ENCODE data around the gene TUBB4A.
"Not testable (repeated sequence)": the region's sequence is repeated elsewhere in the genome, so short reads cannot be mapped to it uniquely, and the experiment has no call there.

TUBB4A gene

DNA sequence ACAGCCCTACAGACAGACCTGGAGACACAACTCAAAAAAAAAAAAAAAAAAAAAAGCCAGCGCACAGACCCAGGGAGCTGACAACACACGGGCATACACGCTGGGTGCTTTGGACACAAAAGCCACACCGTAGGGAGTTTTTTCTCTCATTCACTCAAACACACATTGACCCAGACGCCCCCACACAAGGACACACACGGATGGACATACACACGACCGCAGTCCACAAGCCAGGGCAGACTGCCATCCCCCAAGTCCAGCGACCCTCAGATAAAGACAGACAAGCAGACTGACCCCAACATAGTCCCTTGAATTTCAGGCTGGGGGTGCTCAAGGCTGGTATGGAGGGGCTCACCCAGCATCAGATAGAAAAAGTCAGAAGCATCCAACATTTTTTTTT, 12.0 kb upstream of the TUBB4A start:
- no peak for ATAC-seq
- no peak for TF ChIP-seq ARNTL (CRISPR knock-in tag; IDR thresholded peaks at IDR 0.05; ENCODE audit: borderline replicate concordance, low read depth)
- TF ChIP-seq ZFP30 (CRISPR knock-in tag; IDR thresholded peaks at IDR 0.05) = no peak
- TF ChIP-seq OSR1 (CRISPR knock-in tag; IDR thresholded peaks at IDR 0.05) = no peak
- no peak for TF ChIP-seq ZFP3 (CRISPR knock-in tag; IDR thresholded peaks at IDR 0.05)
- TF ChIP-seq CSDC2 (CRISPR knock-in tag; IDR thresholded peaks at IDR 0.05) = no peak
- TF ChIP-seq RARB (CRISPR knock-in tag; IDR thresholded peaks at IDR 0.05) = no peak
- TF ChIP-seq PPARA (CRISPR knock-in tag; IDR thresholded peaks at IDR 0.05; ENCODE audit: borderline replicate concordance) = no peak

DNA sequence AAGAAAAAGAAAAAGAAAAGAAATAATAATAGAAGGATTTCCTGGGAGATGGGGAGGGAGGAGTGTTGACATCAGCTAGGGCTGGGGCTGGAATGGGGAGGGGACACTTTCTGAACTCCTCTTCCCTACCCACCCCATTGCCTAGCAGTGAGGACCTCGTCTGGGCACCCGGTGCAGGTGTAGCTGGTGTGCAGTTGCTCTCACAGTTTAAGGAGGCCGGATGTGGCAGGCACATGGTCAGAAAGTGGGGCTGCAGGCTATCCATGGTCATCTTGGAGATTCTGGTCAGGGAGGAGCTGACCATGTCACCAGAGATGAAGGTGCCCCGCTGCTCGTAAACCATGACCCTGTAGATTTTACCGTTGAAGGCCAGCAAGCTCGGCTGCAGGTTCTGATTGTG, 8.5 kb upstream of the TUBB4A start:
- ATAC-seq = no peak
- TF ChIP-seq, protein P1, sequence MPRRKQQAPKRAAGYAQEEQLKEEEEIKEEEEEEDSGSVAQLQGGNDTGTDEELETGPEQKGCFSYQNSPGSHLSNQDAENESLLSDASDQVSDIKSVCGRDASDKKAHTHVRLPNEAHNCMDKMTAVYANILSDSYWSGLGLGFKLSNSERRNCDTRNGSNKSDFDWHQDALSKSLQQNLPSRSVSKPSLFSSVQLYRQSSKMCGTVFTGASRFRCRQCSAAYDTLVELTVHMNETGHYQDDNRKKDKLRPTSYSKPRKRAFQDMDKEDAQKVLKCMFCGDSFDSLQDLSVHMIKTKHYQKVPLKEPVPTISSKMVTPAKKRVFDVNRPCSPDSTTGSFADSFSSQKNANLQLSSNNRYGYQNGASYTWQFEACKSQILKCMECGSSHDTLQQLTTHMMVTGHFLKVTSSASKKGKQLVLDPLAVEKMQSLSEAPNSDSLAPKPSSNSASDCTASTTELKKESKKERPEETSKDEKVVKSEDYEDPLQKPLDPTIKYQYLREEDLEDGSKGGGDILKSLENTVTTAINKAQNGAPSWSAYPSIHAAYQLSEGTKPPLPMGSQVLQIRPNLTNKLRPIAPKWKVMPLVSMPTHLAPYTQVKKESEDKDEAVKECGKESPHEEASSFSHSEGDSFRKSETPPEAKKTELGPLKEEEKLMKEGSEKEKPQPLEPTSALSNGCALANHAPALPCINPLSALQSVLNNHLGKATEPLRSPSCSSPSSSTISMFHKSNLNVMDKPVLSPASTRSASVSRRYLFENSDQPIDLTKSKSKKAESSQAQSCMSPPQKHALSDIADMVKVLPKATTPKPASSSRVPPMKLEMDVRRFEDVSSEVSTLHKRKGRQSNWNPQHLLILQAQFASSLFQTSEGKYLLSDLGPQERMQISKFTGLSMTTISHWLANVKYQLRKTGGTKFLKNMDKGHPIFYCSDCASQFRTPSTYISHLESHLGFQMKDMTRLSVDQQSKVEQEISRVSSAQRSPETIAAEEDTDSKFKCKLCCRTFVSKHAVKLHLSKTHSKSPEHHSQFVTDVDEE (CRISPR knock-in tag; IDR thresholded peaks at IDR 0.05) = no peak
- no peak for TF ChIP-seq CSDC2 (CRISPR knock-in tag; IDR thresholded peaks at IDR 0.05)
- TF ChIP-seq, protein P2, sequence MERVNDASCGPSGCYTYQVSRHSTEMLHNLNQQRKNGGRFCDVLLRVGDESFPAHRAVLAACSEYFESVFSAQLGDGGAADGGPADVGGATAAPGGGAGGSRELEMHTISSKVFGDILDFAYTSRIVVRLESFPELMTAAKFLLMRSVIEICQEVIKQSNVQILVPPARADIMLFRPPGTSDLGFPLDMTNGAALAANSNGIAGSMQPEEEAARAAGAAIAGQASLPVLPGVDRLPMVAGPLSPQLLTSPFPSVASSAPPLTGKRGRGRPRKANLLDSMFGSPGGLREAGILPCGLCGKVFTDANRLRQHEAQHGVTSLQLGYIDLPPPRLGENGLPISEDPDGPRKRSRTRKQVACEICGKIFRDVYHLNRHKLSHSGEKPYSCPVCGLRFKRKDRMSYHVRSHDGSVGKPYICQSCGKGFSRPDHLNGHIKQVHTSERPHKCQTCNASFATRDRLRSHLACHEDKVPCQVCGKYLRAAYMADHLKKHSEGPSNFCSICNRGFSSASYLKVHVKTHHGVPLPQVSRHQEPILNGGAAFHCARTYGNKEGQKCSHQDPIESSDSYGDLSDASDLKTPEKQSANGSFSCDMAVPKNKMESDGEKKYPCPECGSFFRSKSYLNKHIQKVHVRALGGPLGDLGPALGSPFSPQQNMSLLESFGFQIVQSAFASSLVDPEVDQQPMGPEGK (CRISPR knock-in tag; IDR thresholded peaks at IDR 0.05; ENCODE audit: borderline replicate concordance) = no peak

- TF ChIP-seq ISL1 (CRISPR knock-in tag; IDR thresholded peaks at IDR 0.05) = no peak
- TF ChIP-seq ZC3H10 (CRISPR knock-in tag; IDR thresholded peaks at IDR 0.05) = no peak
- no peak for TF ChIP-seq CSRNP3 (CRISPR knock-in tag; IDR thresholded peaks at IDR 0.05)
- TF ChIP-seq POU6F1 (CRISPR knock-in tag; IDR thresholded peaks at IDR 0.05; ENCODE audit: borderline replicate concordance, low read depth) = no peak
- no peak for TF ChIP-seq GLIS3 (CRISPR knock-in tag; IDR thresholded peaks at IDR 0.05)
- no peak for TF ChIP-seq ZNF565 (CRISPR knock-in tag; conservative IDR thresholded peaks at IDR 0.05; ENCODE audit: low read depth)
- TF ChIP-seq CREB5 (CRISPR knock-in tag; IDR thresholded peaks at IDR 0.05; ENCODE audit: low read depth) = no peak
- TF ChIP-seq, protein P2 (CRISPR knock-in tag; IDR thresholded peaks at IDR 0.05; ENCODE audit: borderline replicate concordance) = no peak
- TF ChIP-seq RARB (CRISPR knock-in tag; IDR thresholded peaks at IDR 0.05) = no peak
- no peak for TF ChIP-seq BACH2 (CRISPR knock-in tag; IDR thresholded peaks at IDR 0.05; ENCODE audit: borderline replicate concordance)
- TF ChIP-seq SNAI2 (CRISPR knock-in tag; IDR thresholded peaks at IDR 0.05) = no peak
- TF ChIP-seq CSDC2 (CRISPR knock-in tag; IDR thresholded peaks at IDR 0.05) = no peak
- no peak for TF ChIP-seq TOX (CRISPR knock-in tag; IDR thresholded peaks at IDR 0.05; ENCODE audit: borderline replicate concordance)
- TF ChIP-seq ARNTL (CRISPR knock-in tag; IDR thresholded peaks at IDR 0.05; ENCODE audit: borderline replicate concordance, low read depth) = no peak
- no peak; the same call in 2 of the 3 replicates for ATAC-seq
Observed at GRCh38 chr19:6509118-6509971, 7.2 kb upstream of the TUBB4A start.

DNA sequence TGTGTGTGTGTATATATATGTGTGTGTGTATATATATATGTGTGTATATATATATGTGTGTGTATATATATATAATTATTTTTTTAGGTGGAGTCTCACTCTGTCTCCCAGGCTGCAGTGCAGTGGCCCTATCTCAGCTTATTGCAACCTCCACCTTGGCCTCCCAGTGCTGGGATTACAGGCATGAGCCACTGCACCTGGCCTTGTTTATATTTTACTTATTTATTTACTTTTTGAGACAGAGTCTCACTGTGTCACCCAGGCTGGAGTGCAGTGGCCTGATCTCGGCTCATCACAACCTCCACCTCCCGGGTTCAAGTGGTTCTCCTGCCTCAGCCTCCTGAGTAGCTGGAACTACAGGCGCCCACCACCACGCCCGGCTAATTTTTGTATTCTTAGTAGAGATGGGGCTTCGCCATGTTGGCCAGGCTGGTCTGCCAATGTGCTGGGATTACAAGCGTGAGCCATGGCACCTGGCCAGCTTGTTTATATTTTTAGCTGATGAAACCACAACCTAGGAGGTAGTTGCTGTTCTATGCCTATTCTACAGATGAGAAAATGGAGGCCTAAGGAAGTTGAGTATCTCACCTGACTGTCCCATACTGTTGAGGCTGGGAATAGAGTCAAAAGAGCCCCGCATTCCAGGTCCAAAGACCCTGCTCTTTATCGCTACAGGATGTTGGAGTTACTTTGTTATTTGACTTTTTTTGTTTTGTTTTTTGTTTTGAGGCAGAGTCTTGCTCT, 6.1 kb upstream of the TUBB4A start:
- ATAC-seq = not testable (repeated sequence)

All from SK-N-SH treated with all-trans-retinoic acid at 6 μM for 48 hours (cell line).